ENCODE results near the gene IMPA2.
"Not testable (repeated sequence)": the region's sequence is repeated elsewhere in the genome, so short reads cannot be mapped to it uniquely, and the experiment has no call there.

IMPA2 gene

GRCh38 chr18:11981192-11981542 is at the start of gene IMPA2:
Gene IMPA2, plus strand, starts transcription at chr18:11981507. Its CDS starts 163 bp downstream, at chr18:11981670.
- DNase-seq (peak; percentile 98), ATAC-seq (no peak)

GRCh38 chr18:11932393-11932792 is 48.9 kb upstream of the IMPA2 start:
- DNase-seq (no peak), ATAC-seq (no peak)

- ATAC-seq (peak; percentile 65), DNase-seq (peak; percentile 83)
These were observed 43.3 kb upstream of the IMPA2 start for GRCh38 chr18:11937874-11938478.

GRCh38 chr18:11940956-11941355 is 40.4 kb upstream of the IMPA2 start:
- DNase-seq (no peak), ATAC-seq (no peak)

GRCh38 chr18:11943551-11943950 is 37.8 kb upstream of the IMPA2 start:
- DNase-seq = no peak
- no peak for ATAC-seq

GRCh38 chr18:11944252-11944651 is 37.1 kb upstream of the IMPA2 start:
- no peak for ATAC-seq
- DNase-seq = no peak

- no peak for DNase-seq
- ATAC-seq = no peak
These were observed 36.5 kb upstream of the IMPA2 start for GRCh38 chr18:11944786-11945185.

- not testable (repeated sequence) for DNase-seq, ATAC-seq
These were observed 35.3 kb upstream of the IMPA2 start for GRCh38 chr18:11945834-11946659.

- no peak for ATAC-seq
- no peak for DNase-seq
These were observed 34.6 kb upstream of the IMPA2 start for GRCh38 chr18:11946756-11947155.

- peak; percentile 85 for ATAC-seq
These were observed 33.8 kb upstream of the IMPA2 start for GRCh38 chr18:11947214-11948191.

GRCh38 chr18:11948852-11949523 is 32.3 kb upstream of the IMPA2 start:
- DNase-seq = no peak

More at GRCh38 chr18:11947214-11948191, 33.8 kb upstream of the IMPA2 start:
- DNase-seq = peak; percentile 71

GRCh38 chr18:11950824-11951223 is 30.5 kb upstream of the IMPA2 start:
- DNase-seq = no peak
- ATAC-seq = no peak

More at GRCh38 chr18:11948852-11949523, 32.3 kb upstream of the IMPA2 start:
- ATAC-seq = no peak

GRCh38 chr18:11951390-11951851 is 29.9 kb upstream of the IMPA2 start:
- ATAC-seq = no peak
- DNase-seq = no peak

GRCh38 chr18:11953113-11953512 is 28.2 kb upstream of the IMPA2 start:
- ATAC-seq = no peak
- no peak for DNase-seq

GRCh38 chr18:11955239-11956029 is 25.9 kb upstream of the IMPA2 start:
- no peak for DNase-seq
- no peak for ATAC-seq

- ATAC-seq = no peak
- no peak for DNase-seq
These were observed 24.7 kb upstream of the IMPA2 start for GRCh38 chr18:11956371-11957308.

GRCh38 chr18:11957636-11958035 is 23.7 kb upstream of the IMPA2 start:
- DNase-seq (no peak), ATAC-seq (no peak)

GRCh38 chr18:11959651-11960050 is 21.7 kb upstream of the IMPA2 start:
- DNase-seq, ATAC-seq: not testable (repeated sequence)

- ATAC-seq (no peak), DNase-seq (no peak)
These were observed 20.4 kb upstream of the IMPA2 start for GRCh38 chr18:11960743-11961380.

All from stimulated activated naive CD8-positive, alpha-beta T cell treated with anti-CD3 and anti-CD28 coated beads, Interleukin-15, Interleukin-2, amounts not matched to agents 100 U/mL and 50 U/mL, for 24 hours (primary cell).